HG03060 (cell line): ENCODE measurements around the gene MAP4K3.

Experiments
- ATAC-seq: cut with Tn5 transposase; IDR thresholded peaks from one replicate; pipeline ENCODE4 v1.9.1; 2021; ENCODE audit warnings: low read depth, moderate number of reproducible peaks; ENCODE audit not compliant: unreplicated experiment

The MAP4K3 gene

DNA sequence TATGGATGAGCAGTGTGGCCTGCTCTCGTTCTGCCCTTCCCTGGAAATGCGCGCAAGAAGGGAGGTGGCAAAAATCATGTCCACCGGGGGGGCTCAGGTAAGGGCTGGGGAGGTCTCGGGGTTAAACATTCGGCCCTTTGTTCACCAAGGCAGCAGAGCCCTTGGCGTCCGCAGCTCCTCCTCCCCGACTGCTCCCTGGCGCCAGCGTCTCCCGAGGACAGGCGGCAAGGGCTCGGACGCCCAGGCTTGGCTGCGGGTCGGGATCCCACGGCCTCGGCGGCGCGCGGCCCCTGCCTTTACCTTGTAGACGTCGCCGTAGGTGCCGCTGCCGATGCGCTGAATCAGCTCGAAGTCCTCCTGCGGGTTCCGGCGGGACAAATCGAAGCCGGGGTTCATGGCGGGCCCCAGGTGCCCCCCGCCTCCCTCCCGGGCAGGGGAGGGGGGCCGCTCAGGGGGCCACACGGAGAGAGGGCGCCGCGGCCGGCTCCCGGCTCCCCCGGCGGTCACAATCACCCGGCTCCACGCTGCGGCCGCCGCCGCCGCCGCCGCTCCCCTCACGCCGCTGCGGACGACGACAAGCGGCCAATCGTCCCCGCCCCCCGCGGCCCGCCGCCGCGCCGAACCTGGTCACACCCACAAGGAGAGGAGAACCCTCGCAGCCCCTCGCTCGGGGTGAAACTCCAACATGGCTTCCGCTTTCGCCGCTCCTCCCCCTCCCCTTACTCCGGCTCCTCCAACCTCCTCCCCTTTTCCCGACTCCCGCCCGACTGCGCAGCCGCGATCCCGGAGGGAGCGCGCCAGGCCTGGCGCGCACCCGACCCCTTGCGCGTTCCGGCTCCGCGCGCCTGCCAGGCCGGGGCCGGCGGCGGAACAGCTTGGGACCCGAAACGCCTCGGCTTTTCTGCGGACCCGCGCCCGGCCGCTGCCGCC, at the start of gene MAP4K3:
Gene MAP4K3 (minus strand): TSS at position 694 of the 930 bp plus-strand sequence. CDS start 298 bp downstream, at position 396.
- ATAC-seq: peak; percentile 28

DNA sequence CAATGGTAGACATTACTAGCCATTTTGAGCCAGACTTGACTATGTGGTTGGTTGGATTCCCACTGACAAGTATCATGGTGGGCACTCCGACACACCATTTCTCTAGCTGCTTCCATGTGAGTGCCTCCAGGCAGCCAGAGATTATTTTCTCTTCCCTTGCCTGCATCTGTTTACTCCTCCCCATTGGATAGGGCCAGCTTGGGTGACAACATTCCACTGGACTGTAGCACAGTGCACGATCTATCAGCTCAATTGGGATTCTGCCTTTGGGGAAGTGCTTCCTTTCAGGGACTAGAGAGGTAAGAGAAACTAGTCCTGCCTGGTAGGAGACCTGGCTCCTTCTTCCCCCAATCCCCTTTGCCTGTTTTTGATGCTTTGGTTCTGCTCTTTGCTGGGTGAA, 49.0 kb upstream of the MAP4K3 start:
- no peak for ATAC-seq

DNA sequence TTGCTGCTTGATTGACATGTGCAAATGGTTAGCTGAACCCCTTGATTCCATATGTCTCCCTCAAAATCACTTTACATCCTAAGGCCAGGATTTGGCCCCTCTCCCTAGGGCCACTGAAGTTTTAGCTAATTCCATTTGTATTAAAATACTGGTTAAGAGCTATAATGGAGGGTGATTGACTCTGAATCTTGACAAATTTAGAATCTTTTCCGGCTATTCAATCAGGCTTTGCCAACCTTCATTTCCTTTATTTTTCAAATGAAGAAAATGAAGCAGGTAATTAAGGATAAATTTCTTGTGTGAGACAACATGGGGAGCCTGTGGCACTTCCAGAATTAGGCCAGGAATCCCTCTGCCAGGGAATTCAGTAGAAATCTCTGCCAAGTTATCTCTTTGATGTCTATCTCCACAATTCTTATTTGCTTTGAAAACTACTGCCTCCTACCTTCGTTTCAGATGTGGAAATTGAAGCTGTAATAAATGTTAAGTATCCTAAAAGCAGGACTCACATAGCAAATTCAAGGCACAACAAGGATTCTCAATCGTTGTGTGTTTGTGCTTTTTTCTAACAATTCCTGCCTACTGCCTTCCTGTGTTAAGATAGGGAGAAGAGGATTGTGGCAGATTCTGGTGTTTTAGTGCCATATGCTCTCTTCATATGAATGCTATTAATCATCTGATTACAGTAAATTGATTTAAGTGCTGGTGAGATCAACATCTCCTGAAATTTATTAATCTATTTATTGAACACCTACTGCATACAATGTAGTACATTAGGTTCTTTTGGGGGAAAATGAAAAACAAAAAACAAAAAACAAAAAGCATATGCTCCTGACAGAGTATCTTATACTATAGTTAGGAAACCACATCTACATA, 47.8 kb upstream of the MAP4K3 start:
- no peak for ATAC-seq

DNA sequence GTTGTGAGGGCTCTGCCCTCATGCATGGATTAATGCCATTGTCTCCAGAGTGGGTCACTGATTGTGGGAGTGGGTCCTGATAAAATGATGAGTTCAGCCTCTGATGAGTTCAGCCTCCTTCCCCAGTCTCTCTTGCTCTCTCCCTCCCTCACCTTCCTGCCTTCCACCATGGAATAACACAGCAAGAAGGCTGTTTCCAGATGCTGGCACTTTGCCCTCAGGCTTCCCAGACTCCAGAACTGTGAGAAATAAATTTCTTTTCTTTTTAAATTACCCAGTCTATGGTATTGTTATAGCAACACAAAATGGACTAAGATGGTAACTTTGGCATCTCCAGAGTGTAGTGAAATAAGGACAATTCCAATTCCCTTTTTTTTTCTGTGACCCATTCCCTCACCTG, 47.1 kb upstream of the MAP4K3 start:
- ATAC-seq: no peak

DNA sequence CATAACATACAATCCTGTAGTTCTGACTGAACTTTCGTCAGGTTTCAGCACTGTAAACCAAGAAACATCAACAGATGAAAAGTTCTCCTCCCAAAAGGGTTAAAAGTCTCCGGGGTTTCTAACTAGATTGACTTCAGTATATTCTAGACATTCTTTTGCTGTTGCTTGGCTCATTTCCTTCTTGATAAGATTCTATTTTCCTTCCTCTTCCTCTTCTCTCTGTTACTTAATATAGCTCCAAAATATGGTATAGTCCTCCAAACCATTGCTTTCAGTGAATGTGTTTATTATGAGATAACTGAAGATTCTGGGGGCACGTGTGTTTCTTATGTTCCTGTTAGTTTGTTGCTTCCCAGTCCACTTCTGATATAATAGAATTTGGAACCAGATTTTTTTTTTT, 46.4 kb upstream of the MAP4K3 start:
- no peak for ATAC-seq

DNA sequence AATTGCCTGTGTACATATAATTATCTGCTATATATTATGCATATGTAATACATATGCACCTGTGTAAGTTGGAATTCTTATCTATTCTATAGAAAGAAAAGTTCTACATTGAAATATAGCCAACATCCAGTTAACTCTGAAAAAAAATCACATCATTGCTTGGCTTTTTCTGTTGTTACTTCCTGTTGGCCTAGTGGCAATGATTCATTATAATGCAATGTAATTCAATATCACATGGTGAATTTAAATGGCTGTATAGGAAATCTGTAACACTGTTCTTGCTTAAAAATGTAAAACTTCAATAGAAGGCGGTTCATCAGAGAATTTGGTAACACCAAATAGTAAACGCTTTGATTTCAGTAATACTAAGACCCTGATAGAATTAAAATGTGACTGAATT, 44.5 kb upstream of the MAP4K3 start:
- no peak for ATAC-seq

DNA sequence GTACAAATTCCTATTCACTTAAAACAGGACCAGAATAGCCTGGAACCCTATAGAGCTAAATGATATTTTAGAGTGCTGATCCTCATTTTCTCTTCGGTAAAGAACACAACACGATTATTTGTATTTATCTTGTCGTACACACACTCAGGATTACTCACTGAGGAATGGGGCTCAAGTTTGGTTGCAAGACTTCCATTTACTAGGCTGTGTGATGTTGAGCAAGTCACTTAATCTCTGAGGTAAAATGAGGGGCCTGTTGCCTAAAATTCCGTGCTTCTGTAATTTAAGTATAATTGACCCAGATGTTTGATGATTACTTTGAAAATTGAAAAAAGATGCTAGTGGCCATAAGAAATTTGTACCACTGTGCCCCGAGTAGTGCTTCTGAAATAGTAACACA, 42.6 kb upstream of the MAP4K3 start:
- no peak for ATAC-seq

DNA sequence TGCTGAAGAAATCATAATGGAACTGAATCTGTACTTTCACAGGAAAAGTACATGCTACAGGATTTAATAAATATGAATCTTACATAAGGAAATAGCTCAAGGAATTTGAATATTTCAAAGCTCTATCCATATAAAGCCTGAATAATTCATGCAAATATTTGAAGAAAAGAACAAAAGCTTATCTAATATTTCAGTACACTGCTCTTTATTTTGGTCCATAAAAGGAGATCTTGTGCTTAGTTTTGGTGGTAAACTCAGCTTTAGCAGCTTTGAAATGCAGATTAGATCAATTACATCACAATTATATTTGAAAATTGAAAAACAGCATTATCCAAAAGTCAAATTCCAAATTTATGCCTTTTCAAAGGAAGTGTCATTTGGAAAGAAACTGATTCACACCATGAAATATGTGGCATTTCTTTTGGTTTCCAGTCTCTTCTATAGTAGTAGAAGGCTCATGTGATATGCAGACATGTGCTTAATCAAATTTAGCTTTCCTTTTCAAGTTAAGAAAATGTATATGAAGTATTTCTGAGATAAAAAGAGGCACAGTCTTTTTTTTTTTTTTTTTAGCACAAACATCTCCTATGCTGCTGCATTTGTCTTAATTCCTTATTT, 42.1 kb upstream of the MAP4K3 start:
- ATAC-seq: no peak

DNA sequence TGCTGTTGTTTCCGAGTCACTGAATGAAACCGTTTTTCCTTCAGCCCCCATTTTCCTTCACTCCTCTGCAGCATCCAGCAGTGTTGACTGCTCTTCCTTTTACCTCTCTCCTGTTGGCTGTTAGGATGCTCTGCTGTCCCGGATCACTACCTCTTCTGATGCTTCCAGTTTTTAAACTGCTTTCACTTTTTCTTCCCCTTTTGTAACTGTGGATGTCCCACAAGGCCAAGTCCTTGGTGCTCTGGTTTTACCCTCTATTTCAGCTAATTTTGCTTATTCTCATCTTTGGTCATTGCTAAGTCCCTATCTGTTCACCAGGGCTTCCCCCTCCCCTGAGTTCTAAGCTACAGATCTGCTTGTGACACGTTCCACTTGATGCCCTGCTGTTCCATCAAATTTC, 39.4 kb upstream of the MAP4K3 start:
- ATAC-seq: peak; percentile 94

DNA sequence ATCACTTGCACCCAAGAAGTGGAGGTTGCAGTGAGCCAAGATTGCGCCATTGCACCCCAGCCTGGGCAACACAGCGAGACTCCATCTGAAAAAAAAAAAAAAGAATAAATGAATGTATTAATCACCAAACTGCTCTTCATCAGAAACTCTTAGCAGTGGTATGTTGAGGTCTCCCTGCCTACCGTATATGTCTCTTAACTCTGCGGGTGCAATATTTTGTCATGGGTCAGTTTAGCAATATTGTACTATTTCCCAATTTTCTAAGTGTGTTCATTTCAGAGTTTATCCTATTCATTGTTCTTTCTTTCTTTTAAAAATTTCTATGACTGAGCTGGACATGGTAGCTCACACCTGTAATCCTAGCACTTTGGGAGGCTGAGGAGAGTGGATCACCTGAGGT, 37.9 kb upstream of the MAP4K3 start:
- no peak for ATAC-seq

DNA sequence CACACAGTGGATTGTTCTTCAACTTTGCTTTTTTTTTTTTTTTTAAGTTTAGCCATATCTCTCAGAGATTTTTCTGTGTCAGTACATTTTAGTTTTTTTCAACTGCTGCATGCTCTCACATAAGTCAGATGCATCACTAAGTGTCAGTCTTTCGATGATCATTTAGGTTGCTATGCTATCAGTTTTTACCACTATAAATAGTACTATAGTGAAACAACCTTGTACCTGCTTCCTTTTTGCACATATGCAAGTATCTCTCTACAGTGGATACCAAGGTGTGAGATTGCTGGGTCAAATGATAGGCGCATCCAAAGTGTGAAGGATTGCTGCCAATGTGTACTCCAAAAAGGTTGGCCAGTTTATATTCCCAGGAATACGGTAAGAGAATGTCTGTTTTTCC, 33.5 kb upstream of the MAP4K3 start:
- ATAC-seq: no peak

DNA sequence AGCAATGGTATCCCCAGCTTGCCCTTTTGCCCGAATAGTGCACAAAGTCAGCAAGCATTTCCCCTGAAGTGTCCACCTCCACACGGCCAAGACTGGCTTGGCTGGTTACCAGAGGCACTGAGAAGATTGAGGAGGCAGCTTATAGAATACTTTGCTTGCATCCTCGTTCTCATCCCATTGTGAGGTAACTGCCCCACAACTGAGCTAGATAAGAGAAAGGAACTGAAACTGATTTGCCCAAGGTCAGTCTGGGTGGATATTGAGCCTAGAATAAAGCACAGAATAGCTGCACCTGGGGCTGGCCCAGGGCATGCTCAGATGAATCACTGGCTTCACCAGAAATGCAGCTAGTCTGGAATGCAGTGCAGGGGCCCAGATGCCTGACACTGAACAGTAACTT, 32.7 kb upstream of the MAP4K3 start:
- ATAC-seq: peak; percentile 86

DNA sequence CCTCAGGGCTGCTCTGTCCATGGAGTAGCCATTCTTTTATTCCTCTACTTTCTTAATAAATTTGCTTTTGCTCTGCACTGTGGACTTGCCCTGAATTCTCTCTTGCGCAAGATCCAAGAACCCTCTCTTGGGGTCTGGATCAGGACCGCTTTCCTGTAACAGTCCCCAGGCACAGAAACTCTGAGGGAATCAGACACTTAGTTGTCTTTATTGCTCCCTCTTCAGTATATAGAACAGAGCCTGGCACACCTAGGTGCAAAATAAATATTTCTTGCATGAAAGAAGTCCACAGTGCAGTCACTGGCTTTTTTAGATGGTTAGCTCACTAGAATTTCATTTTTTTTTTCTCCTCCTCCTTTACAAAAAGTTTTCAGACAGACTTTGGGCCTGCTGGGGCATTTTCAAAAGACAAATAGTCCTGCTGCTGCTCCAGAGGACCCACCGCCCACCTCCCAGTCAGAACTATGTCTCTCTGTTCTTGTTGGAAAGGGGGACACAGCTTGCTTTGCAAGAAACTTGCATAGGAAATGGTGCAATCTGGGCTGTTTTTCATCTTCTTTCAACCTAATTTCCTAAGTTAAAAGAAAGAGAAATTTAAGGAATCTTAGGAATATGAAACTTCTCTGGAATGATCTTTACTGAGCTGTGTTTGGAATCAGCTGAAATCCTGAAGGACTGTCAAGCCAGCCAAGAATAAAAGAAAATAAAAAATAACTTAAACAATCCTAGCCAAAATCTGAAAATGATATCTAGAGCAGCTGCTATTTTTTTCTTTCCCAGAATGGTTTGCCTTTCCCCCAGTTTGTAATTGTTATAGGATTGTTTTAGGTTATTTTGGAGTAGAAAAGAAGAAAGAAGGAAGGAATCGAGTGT, 31.7 kb upstream of the MAP4K3 start:
- ATAC-seq: no peak

DNA sequence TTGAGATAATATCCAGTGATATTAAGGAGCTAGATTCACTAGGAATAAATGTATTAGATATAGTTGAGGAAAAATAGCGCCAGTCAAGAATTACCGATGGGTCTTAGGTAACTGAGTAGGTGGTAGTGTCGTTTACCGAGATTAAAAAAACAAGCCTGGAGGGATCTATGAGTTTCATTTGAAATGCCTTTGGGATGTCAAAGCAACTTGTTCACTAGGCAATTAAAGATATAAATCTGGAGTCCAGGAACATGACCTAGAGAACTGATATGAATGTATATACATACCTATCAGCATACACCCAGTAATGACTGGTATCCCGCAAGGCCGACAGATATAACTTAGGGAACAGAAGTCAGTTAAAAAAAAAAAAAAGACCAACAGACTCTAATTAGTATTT, 29.2 kb upstream of the MAP4K3 start:
- ATAC-seq: no peak

DNA sequence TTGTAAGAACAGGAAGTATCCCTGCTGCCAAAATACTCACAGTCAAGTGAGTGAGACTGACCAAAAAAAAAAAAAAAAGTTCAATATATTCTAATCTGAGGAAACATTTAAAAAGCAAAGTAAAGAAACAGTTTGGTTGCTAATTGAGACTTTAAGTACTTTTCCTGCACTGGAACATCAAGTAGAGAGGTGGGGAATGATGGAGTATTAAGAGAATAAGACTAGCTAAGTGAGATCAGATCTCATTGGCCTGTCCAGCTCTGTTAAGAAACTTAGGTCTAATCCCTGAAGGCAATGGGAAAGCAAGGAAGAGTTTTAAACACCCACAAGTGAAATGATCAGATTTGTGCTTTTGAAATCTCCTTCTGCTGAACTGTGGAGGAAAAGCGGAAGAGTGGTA, 27.8 kb upstream of the MAP4K3 start:
- no peak for ATAC-seq

DNA sequence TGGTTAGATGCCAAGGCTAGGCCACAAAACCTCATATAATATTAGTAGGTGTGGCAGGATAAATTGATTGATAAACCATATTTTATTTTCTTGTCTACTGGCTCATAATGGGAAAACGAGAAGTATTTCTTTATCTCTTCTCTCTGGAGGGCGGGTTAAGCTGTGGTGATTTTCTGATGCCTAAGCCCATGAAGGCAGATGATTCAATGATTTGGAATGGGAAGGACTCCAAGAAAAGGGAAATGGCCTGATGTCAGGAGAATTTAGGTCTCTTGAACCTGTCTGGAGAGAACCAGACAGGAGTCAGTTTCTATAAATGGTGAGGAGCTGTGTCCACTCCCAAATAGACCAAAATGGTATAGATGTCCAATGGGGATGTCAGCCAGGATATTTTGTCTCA, 18.7 kb upstream of the MAP4K3 start:
- no peak for ATAC-seq

DNA sequence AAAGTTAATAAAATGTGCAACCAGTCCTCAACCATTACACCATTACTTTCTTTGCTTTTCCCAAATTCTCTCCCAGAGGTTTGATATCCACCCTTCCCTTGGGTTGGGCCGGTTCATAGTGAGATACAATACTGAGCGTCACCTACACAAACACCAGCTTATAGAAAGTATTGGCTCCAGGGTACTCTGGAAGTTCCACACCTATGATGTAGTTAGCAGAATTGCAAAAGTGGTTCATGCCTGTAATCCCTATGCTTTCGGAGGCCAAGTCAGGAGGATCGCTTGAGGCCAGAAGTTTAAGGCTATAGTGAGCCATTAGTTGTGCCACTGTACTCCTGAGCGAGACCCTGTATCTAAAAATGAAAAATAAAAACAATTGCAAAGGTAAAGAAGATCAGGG, 15.3 kb upstream of the MAP4K3 start:
- no peak for ATAC-seq

DNA sequence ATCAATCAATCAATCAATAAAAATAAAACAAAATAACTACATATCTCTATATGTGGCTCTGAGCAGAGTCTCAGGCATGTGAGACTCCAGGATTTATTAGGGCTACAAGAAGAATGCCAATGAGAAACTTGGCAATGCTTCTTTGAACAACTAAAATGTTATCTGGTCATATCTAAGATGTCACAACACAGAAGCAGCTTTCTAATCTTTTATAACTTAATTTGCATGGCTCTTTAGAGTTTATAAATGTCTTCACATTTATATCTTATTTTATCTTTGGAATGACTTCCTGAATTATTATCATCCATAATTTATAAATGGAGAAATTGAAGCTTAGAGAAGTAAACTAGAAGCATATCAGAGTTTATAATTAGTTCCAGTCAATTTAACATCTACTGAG, 14.9 kb upstream of the MAP4K3 start:
- no peak for ATAC-seq

DNA sequence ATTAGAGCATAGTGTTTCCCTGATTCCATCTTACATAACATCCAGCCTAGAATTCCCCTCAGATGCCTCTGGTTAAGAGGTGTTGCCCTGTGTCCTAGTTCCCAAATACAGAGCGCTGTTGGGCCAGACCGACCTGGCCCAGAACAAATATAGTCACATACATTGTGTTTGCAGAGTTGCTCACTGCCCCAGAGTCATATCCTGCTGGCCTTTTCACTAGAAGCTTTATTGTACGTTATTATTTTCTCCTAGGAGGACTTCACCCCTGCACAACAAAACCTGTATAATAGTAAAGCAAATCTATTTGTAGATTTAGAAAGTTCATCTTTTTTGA, 11.1 kb upstream of the MAP4K3 start:
- ATAC-seq: no peak
